ENCODE results near the gene TMEM51. TPM values are rescaled to one million over a fixed set of nuclear protein-coding genes. Genes with fewer than 3 reads are reported as not detected.

The TMEM51 gene
- total and polyA plus RNA-seq, 9 of the 15 experiments (the other 6 are each of a cell fraction or from before 2014, with no cell fraction given), result 0.06 to 1.4 (median 0.58) TPM

DNA sequence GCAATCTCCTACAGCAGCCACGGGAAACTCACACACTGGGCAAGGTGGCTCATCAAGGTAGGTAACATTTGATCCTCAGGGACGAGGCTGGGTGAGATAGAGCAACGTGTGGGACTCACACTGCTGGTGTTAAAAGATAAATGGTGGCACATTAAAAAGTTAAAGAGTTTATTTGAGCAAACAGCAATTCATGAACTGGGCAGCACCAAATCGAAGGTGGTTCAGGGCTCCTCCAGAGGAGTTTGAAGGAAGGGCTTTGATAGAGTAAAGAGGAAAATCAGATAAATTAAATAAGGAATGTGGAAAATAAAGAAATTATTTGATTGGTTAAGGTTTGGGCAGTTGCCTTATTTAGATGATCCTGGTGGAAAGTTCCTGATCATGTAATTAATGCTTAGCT, 23.6 kb upstream of the TMEM51 start:
- POLR2A ChIA-PET, result interaction anchor here (1.9 kb wide), 1 partner anchor 14 kb away, joined by 6 read pairs; no protein-coding TSS in a partner anchor
- TF ChIP-seq ETS2 (tag; IDR thresholded peaks at IDR 0.05; ENCODE audit: borderline replicate concordance, poor library complexity, severe bottlenecking) (no peak), ZNF316 (IDR thresholded peaks at IDR 0.05) (no peak; the same call in 1 of the 2 replicates), CHD2 (IDR thresholded peaks at IDR 0.05; ENCODE audit: low read depth, low read length) (no peak), NFIX (CRISPR knock-in tag; IDR thresholded peaks at IDR 0.05; ENCODE audit: low read depth) (no peak), HNRNPK (IDR thresholded peaks at IDR 0.05; ENCODE audit: low read depth, low read length, poor library complexity, severe bottlenecking) (no peak)
- TF ChIP-seq, protein P1, sequence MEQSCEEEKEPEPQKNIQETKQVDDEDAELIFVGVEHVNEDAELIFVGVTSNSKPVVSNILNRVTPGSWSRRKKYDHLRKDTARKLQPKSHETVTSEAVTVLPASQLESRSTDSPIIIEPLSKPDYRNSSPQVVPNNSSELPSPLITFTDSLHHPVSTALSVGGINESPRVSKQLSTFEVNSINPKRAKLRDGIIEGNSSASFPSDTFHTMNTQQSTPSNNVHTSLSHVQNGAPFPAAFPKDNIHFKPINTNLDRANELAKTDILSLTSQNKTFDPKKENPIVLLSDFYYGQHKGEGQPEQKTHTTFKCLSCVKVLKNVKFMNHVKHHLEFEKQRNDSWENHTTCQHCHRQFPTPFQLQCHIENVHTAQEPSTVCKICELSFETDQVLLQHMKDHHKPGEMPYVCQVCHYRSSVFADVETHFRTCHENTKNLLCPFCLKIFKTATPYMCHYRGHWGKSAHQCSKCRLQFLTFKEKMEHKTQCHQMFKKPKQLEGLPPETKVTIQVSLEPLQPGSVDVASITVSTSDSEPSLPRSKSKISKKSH (CRISPR knock-in tag; IDR thresholded peaks at IDR 0.05), result no peak
- TF ChIP-seq, protein P2, sequence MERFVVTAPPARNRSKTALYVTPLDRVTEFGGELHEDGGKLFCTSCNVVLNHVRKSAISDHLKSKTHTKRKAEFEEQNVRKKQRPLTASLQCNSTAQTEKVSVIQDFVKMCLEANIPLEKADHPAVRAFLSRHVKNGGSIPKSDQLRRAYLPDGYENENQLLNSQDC (CRISPR knock-in tag; IDR thresholded peaks at IDR 0.05), result no peak
- TF ChIP-seq, protein P3, sequence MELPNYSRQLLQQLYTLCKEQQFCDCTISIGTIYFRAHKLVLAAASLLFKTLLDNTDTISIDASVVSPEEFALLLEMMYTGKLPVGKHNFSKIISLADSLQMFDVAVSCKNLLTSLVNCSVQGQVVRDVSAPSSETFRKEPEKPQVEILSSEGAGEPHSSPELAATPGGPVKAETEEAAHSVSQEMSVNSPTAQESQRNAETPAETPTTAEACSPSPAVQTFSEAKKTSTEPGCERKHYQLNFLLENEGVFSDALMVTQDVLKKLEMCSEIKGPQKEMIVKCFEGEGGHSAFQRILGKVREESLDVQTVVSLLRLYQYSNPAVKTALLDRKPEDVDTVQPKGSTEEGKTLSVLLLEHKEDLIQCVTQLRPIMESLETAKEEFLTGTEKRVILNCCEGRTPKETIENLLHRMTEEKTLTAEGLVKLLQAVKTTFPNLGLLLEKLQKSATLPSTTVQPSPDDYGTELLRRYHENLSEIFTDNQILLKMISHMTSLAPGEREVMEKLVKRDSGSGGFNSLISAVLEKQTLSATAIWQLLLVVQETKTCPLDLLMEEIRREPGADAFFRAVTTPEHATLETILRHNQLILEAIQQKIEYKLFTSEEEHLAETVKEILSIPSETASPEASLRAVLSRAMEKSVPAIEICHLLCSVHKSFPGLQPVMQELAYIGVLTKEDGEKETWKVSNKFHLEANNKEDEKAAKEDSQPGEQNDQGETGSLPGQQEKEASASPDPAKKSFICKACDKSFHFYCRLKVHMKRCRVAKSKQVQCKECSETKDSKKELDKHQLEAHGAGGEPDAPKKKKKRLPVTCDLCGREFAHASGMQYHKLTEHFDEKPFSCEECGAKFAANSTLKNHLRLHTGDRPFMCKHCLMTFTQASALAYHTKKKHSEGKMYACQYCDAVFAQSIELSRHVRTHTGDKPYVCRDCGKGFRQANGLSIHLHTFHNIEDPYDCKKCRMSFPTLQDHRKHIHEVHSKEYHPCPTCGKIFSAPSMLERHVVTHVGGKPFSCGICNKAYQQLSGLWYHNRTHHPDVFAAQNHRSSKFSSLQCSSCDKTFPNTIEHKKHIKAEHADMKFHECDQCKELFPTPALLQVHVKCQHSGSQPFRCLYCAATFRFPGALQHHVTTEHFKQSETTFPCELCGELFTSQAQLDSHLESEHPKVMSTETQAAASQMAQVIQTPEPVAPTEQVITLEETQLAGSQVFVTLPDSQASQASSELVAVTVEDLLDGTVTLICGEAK (IDR thresholded peaks at IDR 0.05), result no peak
- TF ChIP-seq, protein P3 (CRISPR knock-in tag; IDR thresholded peaks at IDR 0.05), result no peak
- no TSS peak for BruUV-seq (replicated peaks)
- H3K9me1 ChIP-seq (ENCODE audit: control insufficient read depth, insufficient read depth, low read length), result no peaks in the 10 kb centered on the region
- H3K27ac ChIP-seq (ENCODE audit: extremely low read depth, low read depth, low read length), result no peak overlapping the region
- no peaks in the 10 kb centered on the region for H3K36me3 ChIP-seq (ENCODE audit: control insufficient read depth, insufficient read depth, low read length)
- no peaks in the 10 kb centered on the region for H3K79me2 ChIP-seq (ENCODE audit: control insufficient read depth, insufficient read depth, low read length)
- ATAC-seq (no peak), FAIRE-seq (no peak), DNase-seq (ENCODE audit: extremely low read depth in 1 of 4, low spot score in 3 of 4) (no peak)
- CTCF ChIA-PET (ENCODE audit: low intra/inter-chr PET ratio), result interaction anchor here (3.8 to 4.1 kb wide), 2 partner anchors 143 to 175 kb away, joined by 27 to 39 read pairs; no protein-coding TSS in a partner anchor
- intact Hi-C loops (cut with micrococcal nuclease) (no loop called here), in situ Hi-C loops (cut with MboI) (loop anchor here (10.0 kb wide), 2 partner anchors 145 to 295 kb away; no protein-coding TSS in a partner anchor)
- H3K4me2 ChIP-seq (ENCODE audit: insufficient read depth, low read length), result no peak overlapping the region
- WGBS (ENCODE audit: insufficient coverage, low coverage, missing lambda C conversion rate), result 2% methylated on average over 4 of the region's 4 CpGs
- H3K9me3 ChIP-seq (replicated peaks; ENCODE audit: control insufficient read depth, insufficient read depth, low read depth, low read length), result no peaks in the 10 kb centered on the region
- peaks cover 11% of the 10 kb centered on the region for H4K20me1 ChIP-seq (replicated peaks; ENCODE audit: control insufficient read depth, insufficient read depth, low read length)
- H3K27me3 ChIP-seq (ENCODE audit: control insufficient read depth in 2 of 2, insufficient read depth in 2 of 2, low read length in 2 of 2), result peaks cover 8 to 35% of the 10 kb centered on the region in 2 experiments; a peak in 4 of 5 replicates
- H3K4me3 ChIP-seq, result no peak overlapping the region
- no peaks in the 10 kb centered on the region for H3K4me1 ChIP-seq (replicated peaks in 1 of 2; ENCODE audit: control insufficient read depth in 2 of 2, insufficient read depth in 2 of 2, low read length in 2 of 2)
- H2AFZ ChIP-seq (ENCODE audit: low read depth, low read length), result no peak overlapping the region
- H3K9ac ChIP-seq (ENCODE audit: insufficient read depth in 1 of 2, low read depth in 2 of 2, low read length in 2 of 2), result no peak overlapping the region
